ENCODE results near the gene PDCD1LG2.

The PDCD1LG2 gene

DNA sequence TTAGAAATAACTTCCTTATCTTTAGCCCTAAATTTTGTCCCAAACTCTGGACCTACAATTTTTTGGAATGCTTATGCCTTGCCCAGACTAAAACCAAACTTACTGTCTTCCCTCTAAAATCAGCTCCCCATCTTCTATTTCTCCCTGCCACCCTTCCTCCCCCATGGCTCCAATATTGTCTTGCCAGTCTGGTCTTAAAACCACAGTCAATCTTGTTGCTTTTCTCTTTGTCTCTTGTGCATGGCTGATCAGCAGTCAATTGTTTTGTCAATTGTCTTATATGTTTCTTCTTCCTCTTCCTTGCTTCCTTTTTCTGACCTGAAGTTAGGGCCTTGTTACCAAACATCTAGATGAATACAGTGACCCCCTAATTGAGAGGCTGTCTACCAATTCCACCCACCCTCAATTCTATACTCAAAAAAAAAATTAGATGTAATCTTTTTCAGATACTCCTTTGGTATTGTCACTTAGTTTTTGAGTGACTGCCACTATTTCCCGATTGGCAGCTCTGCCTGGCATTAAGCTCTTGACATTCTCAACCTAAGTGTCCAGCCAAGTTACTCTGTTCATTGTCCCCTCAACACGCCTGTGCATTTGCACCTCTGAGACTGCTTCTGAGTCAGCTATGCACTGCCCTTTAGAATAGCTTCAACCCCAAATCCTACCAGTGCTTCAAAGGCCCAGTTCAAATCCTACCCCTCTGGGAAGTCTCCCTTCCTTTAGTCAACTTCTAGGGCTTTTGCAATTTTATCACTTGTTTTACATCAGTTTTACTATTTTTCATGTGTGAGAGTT, 2.5 kb downstream of the PDCD1LG2 start:
- Histone ChIP-seq H3K36me3 (replicated peaks; ENCODE audit: low read depth, low read length) (no peaks in the 10 kb centered on the region), H3K79me2 (ENCODE audit: low read length) (0 out of 2 replicates have a peak, but pooled peaks cover 6% of the 10 kb centered on the region), H3K9me3 (ENCODE audit: insufficient read depth, low read length) (no peaks in the 10 kb centered on the region), H3K4me1 (ENCODE audit: low read length) (peaks cover 79% of the 10 kb centered on the region), H2AFZ (ENCODE audit: low read depth, low read length) (no peak overlapping the region), H4K20me1 (ENCODE audit: insufficient read depth, low read length) (no peaks in the 10 kb centered on the region), H3K4me2 (ENCODE audit: low read length) (peak overlapping the region; percentile 74; the same call in 1 of the 2 replicates), H3K27me3 (ENCODE audit: low read depth, low read length) (no peaks in the 10 kb centered on the region), H3K27ac (ENCODE audit: low read length) (no peak overlapping the region), H3K4me3 (ENCODE audit: low read length) (no peak overlapping the region), H3K9ac (ENCODE audit: low read length) (no peak overlapping the region)
- TF ChIP-seq, protein P1, sequence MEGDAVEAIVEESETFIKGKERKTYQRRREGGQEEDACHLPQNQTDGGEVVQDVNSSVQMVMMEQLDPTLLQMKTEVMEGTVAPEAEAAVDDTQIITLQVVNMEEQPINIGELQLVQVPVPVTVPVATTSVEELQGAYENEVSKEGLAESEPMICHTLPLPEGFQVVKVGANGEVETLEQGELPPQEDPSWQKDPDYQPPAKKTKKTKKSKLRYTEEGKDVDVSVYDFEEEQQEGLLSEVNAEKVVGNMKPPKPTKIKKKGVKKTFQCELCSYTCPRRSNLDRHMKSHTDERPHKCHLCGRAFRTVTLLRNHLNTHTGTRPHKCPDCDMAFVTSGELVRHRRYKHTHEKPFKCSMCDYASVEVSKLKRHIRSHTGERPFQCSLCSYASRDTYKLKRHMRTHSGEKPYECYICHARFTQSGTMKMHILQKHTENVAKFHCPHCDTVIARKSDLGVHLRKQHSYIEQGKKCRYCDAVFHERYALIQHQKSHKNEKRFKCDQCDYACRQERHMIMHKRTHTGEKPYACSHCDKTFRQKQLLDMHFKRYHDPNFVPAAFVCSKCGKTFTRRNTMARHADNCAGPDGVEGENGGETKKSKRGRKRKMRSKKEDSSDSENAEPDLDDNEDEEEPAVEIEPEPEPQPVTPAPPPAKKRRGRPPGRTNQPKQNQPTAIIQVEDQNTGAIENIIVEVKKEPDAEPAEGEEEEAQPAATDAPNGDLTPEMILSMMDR (IDR thresholded peaks at IDR 0.05; ENCODE audit: low read depth, low read length) = no peak
- TF ChIP-seq EZH2phosphoT487 (IDR thresholded peaks at IDR 0.05; ENCODE audit: low read depth) = no peak

- no peak for TF ChIP-seq EZH2phosphoT487 (IDR thresholded peaks at IDR 0.05; ENCODE audit: low read depth)
- TF ChIP-seq, protein P1 (IDR thresholded peaks at IDR 0.05; ENCODE audit: low read depth, low read length) = no peak
- no peaks in the 10 kb centered on the region for H4K20me1 ChIP-seq (ENCODE audit: insufficient read depth, low read length)
- H3K27me3 ChIP-seq (ENCODE audit: low read depth, low read length) = no peaks in the 10 kb centered on the region
- 0 out of 2 replicates have a peak, but pooled peaks cover 6% of the 10 kb centered on the region for H3K79me2 ChIP-seq (ENCODE audit: low read length)
- H3K4me2 ChIP-seq (ENCODE audit: low read length) = peak overlapping the region; percentile 39
- H3K9ac ChIP-seq (ENCODE audit: low read length) = no peak overlapping the region
- H3K9me3 ChIP-seq (ENCODE audit: insufficient read depth, low read length) = no peaks in the 10 kb centered on the region
- H3K4me1 ChIP-seq (ENCODE audit: low read length) = peaks cover 85% of the 10 kb centered on the region
- no peak overlapping the region for H3K4me3 ChIP-seq (ENCODE audit: low read length)
- H2AFZ ChIP-seq (ENCODE audit: low read depth, low read length) = no peak overlapping the region
- no peaks in the 10 kb centered on the region for H3K36me3 ChIP-seq (replicated peaks; ENCODE audit: low read depth, low read length)
- peak overlapping the region; percentile 3; the same call in 1 of the 2 replicates for H3K27ac ChIP-seq (ENCODE audit: low read length)
Observed at GRCh38 chr9:5513966-5514616, 3.8 kb downstream of the PDCD1LG2 start.

GRCh38 chr9:5514617-5515260, 4.4 kb downstream of the PDCD1LG2 start:
- Histone ChIP-seq H3K4me1 (ENCODE audit: low read length) (peaks cover 85% of the 10 kb centered on the region), H4K20me1 (ENCODE audit: insufficient read depth, low read length) (no peaks in the 10 kb centered on the region), H3K9ac (ENCODE audit: low read length) (no peak overlapping the region), H3K4me2 (ENCODE audit: low read length) (peak overlapping the region; percentile 39), H3K36me3 (replicated peaks; ENCODE audit: low read depth, low read length) (no peaks in the 10 kb centered on the region), H2AFZ (ENCODE audit: low read depth, low read length) (no peak overlapping the region), H3K4me3 (ENCODE audit: low read length) (no peak overlapping the region), H3K79me2 (ENCODE audit: low read length) (0 out of 2 replicates have a peak, but pooled peaks cover 6% of the 10 kb centered on the region), H3K27ac (ENCODE audit: low read length) (0 out of 2 replicates have a peak overlapping the region, but pooled peaks have one; percentile 3), H3K9me3 (ENCODE audit: insufficient read depth, low read length) (no peaks in the 10 kb centered on the region), H3K27me3 (ENCODE audit: low read depth, low read length) (no peaks in the 10 kb centered on the region)
- no peak for TF ChIP-seq EZH2phosphoT487 (IDR thresholded peaks at IDR 0.05; ENCODE audit: low read depth)
- TF ChIP-seq, protein P1 (IDR thresholded peaks at IDR 0.05; ENCODE audit: low read depth, low read length) = no peak

DNA sequence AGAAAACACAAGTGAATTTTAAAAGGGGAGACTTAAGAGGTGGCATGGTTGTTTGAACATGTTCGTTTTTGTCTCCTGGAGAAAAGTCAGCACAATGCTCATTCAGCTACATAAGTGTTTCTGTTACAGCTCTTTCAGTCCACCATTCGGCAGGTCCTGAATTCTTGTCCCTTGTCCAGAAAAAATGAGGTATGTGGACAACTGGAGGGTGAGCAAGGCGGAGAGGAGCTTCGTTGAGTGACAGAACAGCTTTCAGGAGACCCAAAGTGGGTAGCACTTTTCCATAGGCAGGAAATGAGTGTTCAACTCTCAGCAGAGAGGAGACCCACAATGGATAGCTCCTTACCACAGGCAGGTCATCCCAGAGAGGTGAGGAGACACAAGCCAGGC, 4.9 kb downstream of the PDCD1LG2 start:
- H3K9ac ChIP-seq (ENCODE audit: low read length) = no peak overlapping the region
- no peak overlapping the region for H3K4me3 ChIP-seq (ENCODE audit: low read length)
- no peak overlapping the region for H3K27ac ChIP-seq (ENCODE audit: low read length)
- no peak overlapping the region for H2AFZ ChIP-seq (ENCODE audit: low read depth, low read length)
- H3K79me2 ChIP-seq (ENCODE audit: low read length) = 0 out of 2 replicates have a peak, but pooled peaks cover 6% of the 10 kb centered on the region
- no peaks in the 10 kb centered on the region for H3K9me3 ChIP-seq (ENCODE audit: insufficient read depth, low read length)
- TF ChIP-seq, protein P1 (IDR thresholded peaks at IDR 0.05; ENCODE audit: low read depth, low read length) = no peak
- no peak for TF ChIP-seq EZH2phosphoT487 (IDR thresholded peaks at IDR 0.05; ENCODE audit: low read depth)
- no peaks in the 10 kb centered on the region for H3K27me3 ChIP-seq (ENCODE audit: low read depth, low read length)
- H3K4me2 ChIP-seq (ENCODE audit: low read length) = no peak overlapping the region
- no peaks in the 10 kb centered on the region for H3K36me3 ChIP-seq (replicated peaks; ENCODE audit: low read depth, low read length)
- H3K4me1 ChIP-seq (ENCODE audit: low read length) = peaks cover 82% of the 10 kb centered on the region
- H4K20me1 ChIP-seq (ENCODE audit: insufficient read depth, low read length) = no peaks in the 10 kb centered on the region
